ENCODE measurements around the gene CCDC91. TPM values are rescaled to one million over a fixed set of nuclear protein-coding genes. Genes with fewer than 3 reads are reported as not detected.

Gene CCDC91
- total and polyA plus RNA-seq, 2 donors, result 34.7 to 60.2 TPM

- no peak overlapping the region for H3K4me3 ChIP-seq (ENCODE audit: low read length in 2 of 2)
- no peaks in the 10 kb centered on the region for H3K9me3 ChIP-seq (ENCODE audit: control insufficient read depth in 2 of 2, insufficient read depth in 1 of 2, low read length in 1 of 2)
- DNase-seq (ENCODE audit: low read depth in 6 of 9, low spot score in 9 of 9), result no peak
- WGBS, result 97% methylated on average over 1 of the region's 1 CpG
- no peaks in the 10 kb centered on the region for H3K27me3 ChIP-seq (ENCODE audit: control insufficient read depth in 2 of 2, insufficient read depth in 1 of 2, low read length in 1 of 2)
- no peaks in the 10 kb centered on the region for H3K36me3 ChIP-seq (ENCODE audit: control insufficient read depth in 2 of 2, insufficient read depth in 2 of 2, low read length in 1 of 2)
- no peaks in the 10 kb centered on the region for H3K4me1 ChIP-seq (ENCODE audit: control insufficient read depth in 2 of 2, insufficient read depth in 2 of 2, low read length in 2 of 2)
- H3K27ac ChIP-seq (ENCODE audit: low read depth in 1 of 2, low read length in 1 of 2), result no peak overlapping the region
Measured at GRCh38 chr12:28484156-28484555, 293.9 kb downstream of the CCDC91 start.

- H3K4me1 ChIP-seq (ENCODE audit: control insufficient read depth in 2 of 2, insufficient read depth in 2 of 2, low read length in 2 of 2), result no peaks in the 10 kb centered on the region
- DNase-seq (ENCODE audit: low read depth in 6 of 9, low spot score in 9 of 9), result no peak
- H3K27me3 ChIP-seq (ENCODE audit: control insufficient read depth in 2 of 2, insufficient read depth in 1 of 2, low read length in 1 of 2), result no peaks in the 10 kb centered on the region
- no peak overlapping the region for H3K27ac ChIP-seq (ENCODE audit: low read depth in 1 of 2, low read length in 1 of 2)
- WGBS, result 95% methylated on average over 1 of the region's 1 CpG
- no peaks in the 10 kb centered on the region for H3K9me3 ChIP-seq (ENCODE audit: control insufficient read depth in 2 of 2, insufficient read depth in 1 of 2, low read length in 1 of 2)
- H3K4me3 ChIP-seq (ENCODE audit: low read length in 2 of 2), result no peak overlapping the region
- no peaks in the 10 kb centered on the region for H3K36me3 ChIP-seq (ENCODE audit: control insufficient read depth in 2 of 2, insufficient read depth in 2 of 2, low read length in 1 of 2)
Measured at GRCh38 chr12:28486521-28486920, 296.3 kb downstream of the CCDC91 start.

GRCh38 chr12:28489246-28489645, 299.0 kb downstream of the CCDC91 start:
- no peak overlapping the region for H3K4me3 ChIP-seq (ENCODE audit: low read length in 2 of 2)
- no peaks in the 10 kb centered on the region for H3K4me1 ChIP-seq (ENCODE audit: control insufficient read depth in 2 of 2, insufficient read depth in 2 of 2, low read length in 2 of 2)
- H3K9me3 ChIP-seq (ENCODE audit: control insufficient read depth in 2 of 2, insufficient read depth in 1 of 2, low read length in 1 of 2), result no peaks in the 10 kb centered on the region
- H3K36me3 ChIP-seq (ENCODE audit: control insufficient read depth in 2 of 2, insufficient read depth in 2 of 2, low read length in 1 of 2), result no peaks in the 10 kb centered on the region
- DNase-seq (ENCODE audit: low read depth in 6 of 9, low spot score in 9 of 9), result no peak
- WGBS, result over 99% methylated on average over 2 of the region's 2 CpGs
- no peak overlapping the region for H3K27ac ChIP-seq (ENCODE audit: low read depth in 1 of 2, low read length in 1 of 2)
- H3K27me3 ChIP-seq (ENCODE audit: control insufficient read depth in 2 of 2, insufficient read depth in 1 of 2, low read length in 1 of 2), result no peaks in the 10 kb centered on the region

GRCh38 chr12:28497889-28498411, 307.7 kb downstream of the CCDC91 start:
- H3K4me3 ChIP-seq (ENCODE audit: low read length in 2 of 2), result no peak overlapping the region
- DNase-seq (ENCODE audit: low read depth in 6 of 9, low spot score in 9 of 9), result no peak
- no peaks in the 10 kb centered on the region for H3K9me3 ChIP-seq (ENCODE audit: control insufficient read depth in 2 of 2, insufficient read depth in 1 of 2, low read length in 1 of 2)
- H3K27ac ChIP-seq (ENCODE audit: low read depth in 1 of 2, low read length in 1 of 2), result no peak overlapping the region
- H3K36me3 ChIP-seq (ENCODE audit: control insufficient read depth in 2 of 2, insufficient read depth in 2 of 2, low read length in 1 of 2), result peaks cover 0 to 3% of the 10 kb centered on the region in 2 donors
- H3K27me3 ChIP-seq (ENCODE audit: control insufficient read depth in 2 of 2, insufficient read depth in 1 of 2, low read length in 1 of 2), result no peaks in the 10 kb centered on the region
- no peaks in the 10 kb centered on the region for H3K4me1 ChIP-seq (ENCODE audit: control insufficient read depth in 2 of 2, insufficient read depth in 2 of 2, low read length in 2 of 2)

- Histone ChIP-seq H3K4me3 (ENCODE audit: low read length in 2 of 2) (no peak overlapping the region), H3K27me3 (ENCODE audit: control insufficient read depth in 2 of 2, insufficient read depth in 1 of 2, low read length in 1 of 2) (no peaks in the 10 kb centered on the region), H3K9me3 (ENCODE audit: control insufficient read depth in 2 of 2, insufficient read depth in 1 of 2, low read length in 1 of 2) (no peaks in the 10 kb centered on the region), H3K4me1 (ENCODE audit: control insufficient read depth in 2 of 2, insufficient read depth in 2 of 2, low read length in 2 of 2) (no peaks in the 10 kb centered on the region), H3K27ac (ENCODE audit: low read depth in 1 of 2, low read length in 1 of 2) (no peak overlapping the region), H3K36me3 (ENCODE audit: control insufficient read depth in 2 of 2, insufficient read depth in 2 of 2, low read length in 1 of 2) (peaks cover 0 to 3% of the 10 kb centered on the region in 2 donors)
- DNase-seq (ENCODE audit: low read depth in 6 of 9, low spot score in 9 of 9), result no peak
- WGBS, result 99% methylated on average over 1 of the region's 1 CpG
Measured at GRCh38 chr12:28498850-28499249, 308.6 kb downstream of the CCDC91 start.

GRCh38 chr12:28500373-28501024, 310.2 kb downstream of the CCDC91 start:
- no peaks in the 10 kb centered on the region for H3K36me3 ChIP-seq (ENCODE audit: control insufficient read depth in 2 of 2, insufficient read depth in 2 of 2, low read length in 1 of 2)

GRCh38 chr12:28506271-28506670, 316.0 kb downstream of the CCDC91 start:
- Histone ChIP-seq H3K27ac (ENCODE audit: low read depth in 1 of 2, low read length in 1 of 2) (no peak overlapping the region), H3K4me3 (ENCODE audit: low read length in 2 of 2) (no peak overlapping the region), H3K9me3 (ENCODE audit: control insufficient read depth in 2 of 2, insufficient read depth in 1 of 2, low read length in 1 of 2) (no peaks in the 10 kb centered on the region), H3K4me1 (ENCODE audit: control insufficient read depth in 2 of 2, insufficient read depth in 2 of 2, low read length in 2 of 2) (no peaks in the 10 kb centered on the region), H3K27me3 (ENCODE audit: control insufficient read depth in 2 of 2, insufficient read depth in 1 of 2, low read length in 1 of 2) (no peaks in the 10 kb centered on the region), H3K36me3 (ENCODE audit: control insufficient read depth in 2 of 2, insufficient read depth in 2 of 2, low read length in 1 of 2) (no peaks in the 10 kb centered on the region)
- no peak for DNase-seq (ENCODE audit: low read depth in 6 of 9, low spot score in 9 of 9)

More at GRCh38 chr12:28500373-28501024, 310.2 kb downstream of the CCDC91 start:
- no peaks in the 10 kb centered on the region for H3K4me1 ChIP-seq (ENCODE audit: control insufficient read depth in 2 of 2, insufficient read depth in 2 of 2, low read length in 2 of 2)
- WGBS, result 97% methylated on average over 1 of the region's 1 CpG
- no peak overlapping the region for H3K27ac ChIP-seq (ENCODE audit: low read depth in 1 of 2, low read length in 1 of 2)
- no peaks in the 10 kb centered on the region for H3K9me3 ChIP-seq (ENCODE audit: control insufficient read depth in 2 of 2, insufficient read depth in 1 of 2, low read length in 1 of 2)
- no peak overlapping the region for H3K4me3 ChIP-seq (ENCODE audit: low read length in 2 of 2)
- H3K27me3 ChIP-seq (ENCODE audit: control insufficient read depth in 2 of 2, insufficient read depth in 1 of 2, low read length in 1 of 2), result no peaks in the 10 kb centered on the region
- no peak for DNase-seq (ENCODE audit: low read depth in 6 of 9, low spot score in 9 of 9)

- no peak overlapping the region for H3K4me3 ChIP-seq (ENCODE audit: low read length in 2 of 2)
- no peaks in the 10 kb centered on the region for H3K9me3 ChIP-seq (ENCODE audit: control insufficient read depth in 2 of 2, insufficient read depth in 1 of 2, low read length in 1 of 2)
- H3K27ac ChIP-seq (ENCODE audit: low read depth in 1 of 2, low read length in 1 of 2), result no peak overlapping the region
- no peaks in the 10 kb centered on the region for H3K36me3 ChIP-seq (ENCODE audit: control insufficient read depth in 2 of 2, insufficient read depth in 2 of 2, low read length in 1 of 2)
- H3K27me3 ChIP-seq (ENCODE audit: control insufficient read depth in 2 of 2, insufficient read depth in 1 of 2, low read length in 1 of 2), result no peaks in the 10 kb centered on the region
- DNase-seq (ENCODE audit: low read depth in 6 of 9, low spot score in 9 of 9), result no peak
- no peaks in the 10 kb centered on the region for H3K4me1 ChIP-seq (ENCODE audit: control insufficient read depth in 2 of 2, insufficient read depth in 2 of 2, low read length in 2 of 2)
Measured at GRCh38 chr12:28507033-28507432, 316.8 kb downstream of the CCDC91 start.

- DNase-seq (ENCODE audit: low read depth in 6 of 9, low spot score in 9 of 9), result no peak
- H3K27ac ChIP-seq (ENCODE audit: low read depth in 1 of 2, low read length in 1 of 2), result no peak overlapping the region
Measured at GRCh38 chr12:28507867-28508266, 317.6 kb downstream of the CCDC91 start.

More at GRCh38 chr12:28507867-28508266, 317.6 kb downstream of the CCDC91 start:
- Histone ChIP-seq H3K4me3 (ENCODE audit: low read length in 2 of 2) (no peak overlapping the region), H3K27me3 (ENCODE audit: control insufficient read depth in 2 of 2, insufficient read depth in 1 of 2, low read length in 1 of 2) (no peaks in the 10 kb centered on the region), H3K4me1 (ENCODE audit: control insufficient read depth in 2 of 2, insufficient read depth in 2 of 2, low read length in 2 of 2) (no peaks in the 10 kb centered on the region), H3K9me3 (ENCODE audit: control insufficient read depth in 2 of 2, insufficient read depth in 1 of 2, low read length in 1 of 2) (no peaks in the 10 kb centered on the region), H3K36me3 (ENCODE audit: control insufficient read depth in 2 of 2, insufficient read depth in 2 of 2, low read length in 1 of 2) (no peaks in the 10 kb centered on the region)
- 99% methylated on average over 3 of the region's 3 CpGs for WGBS

Data from thymus (tissue), 11 donors.